IMR-90 (cell line): Measurements from ENCODE around the gene MRPL19. TPM values are rescaled to one million over a fixed set of nuclear protein-coding genes. Genes with fewer than 3 reads are reported as not detected.

Experiments
- ATAC-seq: fragments of 200-7000 bp; cut with Tn5 transposase; 2 replicates; pipeline ENCODE4 v1.9.1; 2020; ENCODE audit warnings: low read depth, mild to moderate bottlenecking, moderate library complexity
- BruUV-seq: library from RNA; stranded (reverse); fragments of 400-500 nt; replicated peaks from 2 replicates; lab custom pipeline; 2021; lab: Mats Ljungman, UMichigan
- CTCF ChIA-PET: fragments of 300-600 bp; formaldehyde crosslinking; extraction: SDS; loops from one replicate; lab custom pipeline; 2021; ENCODE audit warnings: antibody characterized with exemption; lab: Yijun Ruan, JAX
- POLR2A ChIA-PET: fragments of 300-600 bp; sonication (Branson Sonifier 250); formaldehyde crosslinking; loops from one replicate; lab custom pipeline; 2022; ENCODE audit warnings: antibody characterized with exemption; ENCODE audit not compliant: unreplicated experiment; lab: Charles Lee
- DNase-seq: peaks from one replicate; pipeline ENCODE4 v3.0.0; 2013
- H2AFZ ChIP-seq: replicated peaks from 2 replicates; pipeline ENCODE3; 2013; ENCODE audit warnings: low read length, mild to moderate bottlenecking; ENCODE audit not compliant: poor library complexity
- H2AK5ac ChIP-seq: 2 replicates; pipeline ENCODE4 v1.6.1; 2013; ENCODE audit warnings: low read depth, low read length, inconsistent platforms
- H2AK9ac ChIP-seq: replicated peaks from 2 replicates; pipeline ENCODE3; 2013; ENCODE audit warnings: mild to moderate bottlenecking, low read depth, low read length, moderate library complexity; ENCODE audit not compliant: poor library complexity
- H2BK120ac ChIP-seq: 2 replicates; pipeline ENCODE4 v1.6.1; 2013; ENCODE audit warnings: low read depth, low read length, inconsistent platforms
- H2BK15ac ChIP-seq: 3 replicates; pipeline ENCODE4 v1.6.1; 2013; ENCODE audit warnings: low read depth, low read length, inconsistent platforms
- H2BK20ac ChIP-seq: 2 replicates; pipeline ENCODE4 v1.6.1; 2013; ENCODE audit warnings: low read depth, mild to moderate bottlenecking, inconsistent platforms, low read length, moderate library complexity
- H2BK5ac ChIP-seq: 2 replicates; pipeline ENCODE4 v1.6.1; 2013; ENCODE audit warnings: mild to moderate bottlenecking, low read depth, low read length, inconsistent platforms; ENCODE audit not compliant: poor library complexity, severe bottlenecking
- H3K14ac ChIP-seq: replicated peaks from 2 replicates; pipeline ENCODE4 v1.6.1; 2013; ENCODE audit warnings: low read depth, low read length, inconsistent platforms
- H3K18ac ChIP-seq: 2 replicates; pipeline ENCODE4 v1.6.1; 2013; ENCODE audit warnings: low read depth, low read length, control low read depth
- H3K23ac ChIP-seq: 2 replicates; pipeline ENCODE4 v1.6.1; 2013; ENCODE audit warnings: low read depth, low read length, inconsistent platforms
- H3K27ac ChIP-seq: 2 replicates; pipeline ENCODE4 v1.5.1; 2013; ENCODE audit warnings: mild to moderate bottlenecking, control low read depth, low read length; ENCODE audit not compliant: insufficient read depth
- H3K27me3 ChIP-seq: 2 replicates; pipeline ENCODE4 v1.6.1; 2013; ENCODE audit warnings: low read length; ENCODE audit not compliant: control insufficient read depth, insufficient read depth
- H3K36me3 ChIP-seq: 2 replicates; pipeline ENCODE4 v1.6.1; 2013; ENCODE audit warnings: low read length, mixed read lengths; ENCODE audit not compliant: control insufficient read depth, insufficient read depth
- H3K4ac ChIP-seq: 2 replicates; pipeline ENCODE4 v1.6.1; 2013; ENCODE audit warnings: low read depth, low read length, inconsistent platforms
- H3K4me1 ChIP-seq: 2 replicates; pipeline ENCODE4 v1.6.1; 2013; ENCODE audit warnings: low read length, mixed read lengths; ENCODE audit not compliant: control insufficient read depth, insufficient read depth
- H3K4me2 ChIP-seq: 2 replicates; pipeline ENCODE4 v1.6.1; 2013; ENCODE audit warnings: low read depth, mild to moderate bottlenecking, control low read depth, low read length, moderate library complexity
- H3K4me3 ChIP-seq: 2 replicates; pipeline ENCODE4 v1.5.1; 2013; ENCODE audit warnings: low read depth, mild to moderate bottlenecking, control low read depth, low read length, moderate library complexity; ENCODE audit not compliant: insufficient read depth
- H3K56ac ChIP-seq: 2 replicates; pipeline ENCODE4 v1.6.1; 2013; ENCODE audit warnings: low read length, inconsistent platforms; ENCODE audit not compliant: insufficient read depth; ENCODE audit errors: extremely low read depth
- H3K79me1 ChIP-seq, 2 experiments: 2 replicates each; pipeline ENCODE4 v1.6.1; 2013; ENCODE audit warnings: low read length in 2 of 2, inconsistent platforms in 1 of 2, low read depth in 1 of 2
- H3K9ac ChIP-seq: 2 replicates; pipeline ENCODE4 v1.6.1; 2013; ENCODE audit warnings: low read depth, low read length, control low read depth
- H3K9me1 ChIP-seq: 2 replicates; pipeline ENCODE4 v1.6.1; 2013; ENCODE audit warnings: low read length, inconsistent platforms; ENCODE audit not compliant: insufficient read depth
- H3K9me3 ChIP-seq: 2 replicates; pipeline ENCODE4 v1.6.1; 2013; ENCODE audit warnings: low read length; ENCODE audit not compliant: control insufficient read depth, insufficient read depth
- H4K20me1 ChIP-seq: 2 replicates; pipeline ENCODE4 v1.6.1; 2013; ENCODE audit warnings: low read length, inconsistent platforms; ENCODE audit not compliant: insufficient read depth
- H4K5ac ChIP-seq: 2 replicates; pipeline ENCODE4 v1.6.1; 2013; ENCODE audit warnings: mild to moderate bottlenecking, low read depth, low read length, control low read depth
- H4K8ac ChIP-seq, 2 experiments: 2 replicates each; pipeline ENCODE4 v1.6.1; 2013; ENCODE audit warnings: low read depth in 2 of 2, low read length in 2 of 2, control low read depth in 1 of 2, inconsistent platforms in 1 of 2
- H4K91ac ChIP-seq: 2 replicates; pipeline ENCODE4 v1.6.1; 2013; ENCODE audit warnings: low read depth, low read length, inconsistent platforms; ENCODE audit not compliant: insufficient read depth
- BHLHE40 ChIP-seq: fragments of 150-350 bp; IDR thresholded peaks from 2 replicates; pipeline ENCODE4 v1.6.1; 2016; ENCODE audit warnings: mild to moderate bottlenecking, low read depth, low read length
- CEBPB ChIP-seq: IDR thresholded peaks from 2 replicates; pipeline ENCODE4 v1.6.1; 2012; ENCODE audit warnings: low read depth, low read length, improper control_type of control experiment
- CHD1 ChIP-seq: IDR thresholded peaks from 2 replicates; pipeline ENCODE4 v1.6.1; 2012; ENCODE audit warnings: low read depth, low read length, improper control_type of control experiment
- CTCF ChIP-seq: conservative IDR thresholded peaks from 2 replicates; pipeline ENCODE4 v1.5.1; 2012; ENCODE audit warnings: mild to moderate bottlenecking, low read depth, low read length, improper control_type of control experiment
- ELK1 ChIP-seq: fragments of 150-350 bp; IDR thresholded peaks from 2 replicates; pipeline ENCODE4 v1.6.1; 2016; ENCODE audit warnings: low read depth, mild to moderate bottlenecking, low read length, moderate library complexity, borderline replicate concordance
- FOS ChIP-seq: fragments of 150-350 bp; IDR thresholded peaks from 2 replicates; pipeline ENCODE4 v1.6.1; 2016; ENCODE audit warnings: low read depth, low read length
- MAFK ChIP-seq: IDR thresholded peaks from 2 replicates; pipeline ENCODE4 v1.6.1; 2012; ENCODE audit warnings: low read depth, low read length, improper control_type of control experiment
- MAZ ChIP-seq: IDR thresholded peaks from 2 replicates; pipeline ENCODE4 v1.6.1; 2012; ENCODE audit warnings: low read depth, mild to moderate bottlenecking, low read length, improper control_type of control experiment, moderate library complexity, borderline replicate concordance
- MXI1 ChIP-seq: IDR thresholded peaks from 2 replicates; pipeline ENCODE4 v1.6.1; 2012; ENCODE audit warnings: low read depth, mild to moderate bottlenecking, low read length, moderate library complexity, borderline replicate concordance
- NFE2L2 ChIP-seq: fragments of 150-350 bp; IDR thresholded peaks from 2 replicates; pipeline ENCODE4 v1.6.1; 2016; ENCODE audit warnings: low read depth, mild to moderate bottlenecking, low read length
- POLR2A ChIP-seq: IDR thresholded peaks from 2 replicates; pipeline ENCODE4 v1.6.1; 2012; ENCODE audit warnings: mild to moderate bottlenecking, low read depth, low read length
- RAD21 ChIP-seq: IDR thresholded peaks from 2 replicates; pipeline ENCODE4 v1.6.1; 2012; ENCODE audit warnings: low read length, improper control_type of control experiment
- RCOR1 ChIP-seq: IDR thresholded peaks from 2 replicates; pipeline ENCODE4 v1.6.1; 2012; ENCODE audit warnings: mild to moderate bottlenecking, low read length, improper control_type of control experiment; ENCODE audit not compliant: insufficient replicate concordance
- RFX5 ChIP-seq: IDR thresholded peaks from 2 replicates; pipeline ENCODE4 v1.8.0; 2012; ENCODE audit warnings: low read depth, mild to moderate bottlenecking, low read length, moderate library complexity
- SMC3 ChIP-seq: fragments of 150-350 bp; IDR thresholded peaks from 2 replicates; pipeline ENCODE4 v1.6.1; 2016; ENCODE audit warnings: low read depth, mild to moderate bottlenecking, antibody characterized with exemption, low read length, moderate library complexity
- USF2 ChIP-seq: fragments of 150-350 bp; IDR thresholded peaks from 2 replicates; pipeline ENCODE4 v1.6.1; 2017; ENCODE audit warnings: mild to moderate bottlenecking, antibody characterized with exemption, low read length, low read depth
- WGBS, 2 experiments: methylation state at CpG; one replicate each; pipeline versions ENCODE4 v1.1.5 to v1.1.7; 2013; ENCODE audit warnings: missing lambda C conversion rate in 2 of 2; ENCODE audit not compliant: insufficient read length in 1 of 2; ENCODE audit errors: extremely low coverage in 2 of 2; 5-methylcytosine and 5-hydroxymethylcytosine counted together
- dilution Hi-C: fragments of 300-500 bp; cut with HindIII; formaldehyde crosslinking; loops from one replicate; pipeline ENCODE4 v1.14.3; 2018; ENCODE audit warnings: low sequenced_read_pairs; ENCODE audit not compliant: unreplicated experiment
- in situ Hi-C: fragments of 300-500 bp; cut with MboI; formaldehyde crosslinking; loops from 3 replicates; pipeline ENCODE4 v1.14.3; 2019; ENCODE audit warnings: low sequenced_read_pairs, inconsistent platforms, mixed read lengths
- intact Hi-C: fragments of 100-400 bp; cut with micrococcal nuclease; formaldehyde crosslinking; loops from 2 replicates; pipeline ENCODE4 v1.10.0; 2022
- polyA plus RNA-seq, 3 experiments: library from polyadenylated mRNA; depleted of rRNA; stranded (reverse); fragments of >200 nt; gene quantifications; 2 replicates each; pipeline ENCODE4 v1.2.3, GENCODE V29; 2012; ENCODE audit warnings: low replicate concordance in 1 of 3
- total RNA-seq: library from RNA; depleted of rRNA; stranded (reverse); fragments of >200 nt; gene quantifications from 2 replicates; pipeline ENCODE4 v1.2.3, GENCODE V29; 2012

Gene MRPL19
- total and polyA plus RNA-seq, 2 of the 4 experiments (the other 2 are of a cell fraction): 24.8 to 28.5 TPM

GRCh38 chr2:75676464-75676863, 29.9 kb downstream of the MRPL19 start:
- Histone ChIP-seq H2AK5ac (no peak overlapping the region), H4K8ac (no peak overlapping the region), H4K20me1 (no peaks in the 10 kb centered on the region), H3K56ac (no peak overlapping the region), H3K9me1 (no peaks in the 10 kb centered on the region), H3K79me1 (no peaks in the 10 kb centered on the region), H3K14ac (no peak overlapping the region), H2BK20ac (no peak overlapping the region), H4K5ac (no peak overlapping the region), H3K18ac (no peak overlapping the region), H3K9ac (no peak overlapping the region), H2AFZ (no peak overlapping the region), H3K27me3 (no peaks in the 10 kb centered on the region), H3K23ac (no peak overlapping the region), H3K27ac (no peak overlapping the region), H3K9me3 (no peaks in the 10 kb centered on the region), H2AK9ac (no peak overlapping the region), H2BK120ac (no peak overlapping the region), H2BK5ac (no peak overlapping the region), H3K4me2 (no peak overlapping the region), H3K36me3 (peaks cover 7% of the 10 kb centered on the region), H3K4ac (no peak overlapping the region), H2BK15ac (no peak overlapping the region), H3K4me3 (no peak overlapping the region), H3K4me1 (no peaks in the 10 kb centered on the region), H4K91ac (no peak overlapping the region)
- DNase-seq (no peak), ATAC-seq (no peak)
- no TSS peak for BruUV-seq
- ChIA-PET POLR2A (no interaction called here), CTCF (interaction anchor here (0.8 to 2.3 kb wide), 8 partner anchors 9 to 41 kb away, joined by 3 to 17 read pairs (median 3); no protein-coding TSS in a partner anchor)
- dilution Hi-C loops: no loop called here
- intact Hi-C loops: no loop called here
- WGBS, 2 experiments: 100% methylated on average over 1 of the region's 3 CpGs; no CpG with 5 or more reads in 1 of the 2 experiments
- in situ Hi-C loops: no loop called here
- TF ChIP-seq CHD1: no peak
- no peak for TF ChIP-seq POLR2A
- no peak for TF ChIP-seq CTCF
- TF ChIP-seq MAFK: no peak
- no peak for TF ChIP-seq RAD21
- no peak for TF ChIP-seq MAZ
- TF ChIP-seq MXI1: no peak
- no peak for TF ChIP-seq NFE2L2
- no peak for TF ChIP-seq CEBPB
- TF ChIP-seq ELK1: no peak
- no peak for TF ChIP-seq SMC3
- no peak for TF ChIP-seq RCOR1
- TF ChIP-seq BHLHE40: no peak
- no peak for TF ChIP-seq RFX5
- no peak for TF ChIP-seq USF2
- TF ChIP-seq FOS: no peak
